Effector memory CD4-positive, alpha-beta T cell (primary cell): Measurements from ENCODE around the gene CLGN.

Experiments used
- DNase-seq, 3 donors: peaks; one replicate each; pipeline ENCODE4 v3.0.0-alpha.2; 2020
- H3K27ac ChIP-seq: 2 replicates; pipeline ENCODE4 v1.7.0; 2013; ENCODE audit warnings: mild to moderate bottlenecking, low read length, moderate library complexity; ENCODE audit not compliant: insufficient read depth, poor library complexity, severe bottlenecking
- H3K27me3 ChIP-seq: replicated peaks from 2 replicates; pipeline ENCODE4 v1.7.0; 2013; ENCODE audit warnings: mild to moderate bottlenecking, low read length; ENCODE audit not compliant: insufficient read depth, control insufficient read depth, poor library complexity, severe bottlenecking
- H3K36me3 ChIP-seq: 2 replicates; pipeline ENCODE4 v1.7.0; 2013; ENCODE audit warnings: mild to moderate bottlenecking, low read length, moderate library complexity; ENCODE audit not compliant: control insufficient read depth, insufficient read depth
- H3K4me1 ChIP-seq: 2 replicates; pipeline ENCODE4 v1.7.0; 2013; ENCODE audit warnings: low read length, mild to moderate bottlenecking; ENCODE audit not compliant: control insufficient read depth, insufficient read depth, poor library complexity, severe bottlenecking
- H3K4me3 ChIP-seq: 2 replicates; pipeline ENCODE4 v1.7.0; 2013; ENCODE audit warnings: low read length, low read depth, mild to moderate bottlenecking; ENCODE audit not compliant: insufficient read depth, poor library complexity, severe bottlenecking
- H3K9me3 ChIP-seq: 2 replicates; pipeline ENCODE4 v1.7.0; 2013; ENCODE audit warnings: mild to moderate bottlenecking, low read length, moderate library complexity; ENCODE audit not compliant: control insufficient read depth

CLGN gene

DNA sequence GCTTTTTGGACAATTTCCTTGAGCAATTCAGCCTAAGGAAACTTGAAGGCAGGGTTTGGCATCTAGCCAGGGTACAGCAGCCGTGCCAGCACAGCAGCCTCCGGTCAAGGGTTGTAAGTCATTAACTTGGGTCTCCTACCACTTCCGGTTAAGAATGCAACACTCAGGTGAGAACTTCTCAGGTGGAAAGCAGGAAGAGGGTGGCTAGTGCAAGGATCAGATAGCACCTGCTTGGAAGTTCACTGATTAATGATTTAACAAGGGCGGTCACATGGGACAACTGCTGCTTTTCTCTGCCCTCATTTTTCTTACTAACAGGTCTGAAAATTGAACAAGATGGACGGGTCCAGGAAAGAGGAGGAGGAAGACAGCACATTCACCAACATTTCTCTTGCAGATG, 84.1 kb downstream of the CLGN start:
- H3K9me3 ChIP-seq = no peaks in the 10 kb centered on the region
- H3K36me3 ChIP-seq = no peaks in the 10 kb centered on the region
- H3K4me1 ChIP-seq = no peaks in the 10 kb centered on the region
- no peak for DNase-seq
- no peak overlapping the region for H3K4me3 ChIP-seq
- no peak overlapping the region for H3K27ac ChIP-seq
- no peaks in the 10 kb centered on the region for H3K27me3 ChIP-seq

DNA sequence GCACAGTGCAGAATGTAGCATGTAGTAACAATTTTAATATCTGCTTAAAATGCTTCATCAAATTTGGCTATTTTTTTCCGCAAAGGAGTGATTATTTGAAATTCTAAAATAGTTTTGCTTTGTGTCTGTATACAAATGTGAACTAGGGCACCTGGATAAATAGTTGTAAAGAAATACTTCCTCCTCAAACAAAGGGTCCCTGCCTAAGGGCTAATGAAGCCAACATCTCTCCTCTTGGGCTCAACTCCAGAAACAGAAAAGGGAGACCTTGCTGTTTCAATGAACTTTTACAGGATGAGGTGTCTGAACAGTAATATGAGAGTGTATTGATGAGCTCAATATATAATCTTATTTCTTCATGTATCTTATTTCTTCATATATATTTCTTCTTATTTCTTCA, 84.8 kb downstream of the CLGN start:
- no peaks in the 10 kb centered on the region for H3K36me3 ChIP-seq
- no peaks in the 10 kb centered on the region for H3K9me3 ChIP-seq
- no peaks in the 10 kb centered on the region for H3K27me3 ChIP-seq
- no peak overlapping the region for H3K27ac ChIP-seq
- H3K4me3 ChIP-seq = no peak overlapping the region
- no peaks in the 10 kb centered on the region for H3K4me1 ChIP-seq
- no peak for DNase-seq
